H9 (cell line): Measurements from ENCODE around the gene HTR7. TPM values are rescaled to one million over a fixed set of nuclear protein-coding genes. Genes with fewer than 3 reads are reported as not detected.

Experiments used
- DNase-seq: peaks from one replicate; pipeline ENCODE4 v3.0.0-alpha.2; 2017
- H2AFZ ChIP-seq: one replicate; pipeline ENCODE4 v1.6.1; 2013; ENCODE audit warnings: mild to moderate bottlenecking, low read length, control low read depth, moderate library complexity
- H2AK5ac ChIP-seq: 2 replicates; pipeline ENCODE4 v1.6.1; 2013; ENCODE audit warnings: low read length, control low read depth, mixed read lengths; ENCODE audit not compliant: insufficient read length
- H2BK120ac ChIP-seq: one replicate; pipeline ENCODE4 v1.6.1; 2013; ENCODE audit warnings: low read depth, mild to moderate bottlenecking, low read length, control low read depth, inconsistent platforms; ENCODE audit not compliant: poor library complexity, severe bottlenecking
- H2BK12ac ChIP-seq: 2 replicates; pipeline ENCODE4 v1.6.1; 2013; ENCODE audit warnings: low read length, control low read depth, mixed read lengths, low read depth; ENCODE audit not compliant: insufficient read length
- H2BK15ac ChIP-seq: 2 replicates; pipeline ENCODE4 v1.6.1; 2013; ENCODE audit warnings: low read depth, low read length, control low read depth
- H2BK20ac ChIP-seq: one replicate; pipeline ENCODE4 v1.6.1; 2013; ENCODE audit warnings: low read depth, mild to moderate bottlenecking, low read length, control low read depth, inconsistent platforms; ENCODE audit not compliant: poor library complexity, severe bottlenecking
- H2BK5ac ChIP-seq: 2 replicates; pipeline ENCODE4 v1.6.1; 2013; ENCODE audit warnings: low read length, control low read depth, mixed read lengths; ENCODE audit not compliant: insufficient read length
- H3K14ac ChIP-seq: 2 replicates; pipeline ENCODE4 v1.6.1; 2013; ENCODE audit warnings: low read length, control low read depth; ENCODE audit not compliant: insufficient read depth
- H3K18ac ChIP-seq: 2 replicates; pipeline ENCODE4 v1.6.1; 2013; ENCODE audit warnings: low read depth, mild to moderate bottlenecking, mixed read lengths, low read length, control low read depth; ENCODE audit not compliant: insufficient read length
- H3K23ac ChIP-seq: 2 replicates; pipeline ENCODE4 v1.6.1; 2013; ENCODE audit warnings: low read length, control low read depth, mixed read lengths, low read depth; ENCODE audit not compliant: insufficient read length
- H3K23me2 ChIP-seq: 2 replicates; pipeline ENCODE4 v1.6.1; 2013; ENCODE audit warnings: low read depth, mild to moderate bottlenecking, mixed read lengths, low read length, control low read depth; ENCODE audit not compliant: insufficient read length, poor library complexity, severe bottlenecking
- H3K27ac ChIP-seq: 2 replicates; pipeline ENCODE4 v1.5.1; 2013; ENCODE audit warnings: low read length, control low read depth, mixed read lengths, low read depth; ENCODE audit not compliant: insufficient read length
- H3K27me3 ChIP-seq: 2 replicates; pipeline ENCODE4 v1.6.1; 2013; ENCODE audit warnings: low read length, control low read depth, inconsistent platforms; ENCODE audit not compliant: insufficient read depth
- H3K4ac ChIP-seq: 2 replicates; pipeline ENCODE4 v1.6.1; 2013; ENCODE audit warnings: low read depth, mild to moderate bottlenecking, control low read depth, inconsistent platforms, low read length, moderate library complexity
- H3K4me1 ChIP-seq: 2 replicates; pipeline ENCODE4 v1.6.1; 2013; ENCODE audit warnings: low read length, control low read depth, inconsistent platforms; ENCODE audit not compliant: insufficient read depth
- H3K4me2 ChIP-seq: 2 replicates; pipeline ENCODE4 v1.6.1; 2013; ENCODE audit warnings: low read length, control low read depth, mixed read lengths; ENCODE audit not compliant: insufficient read length, insufficient read depth
- H3K56ac ChIP-seq: 2 replicates; pipeline ENCODE4 v1.6.1; 2013; ENCODE audit warnings: low read depth, mild to moderate bottlenecking, mixed read lengths, low read length, control low read depth; ENCODE audit not compliant: insufficient read length
- H3K79me1 ChIP-seq: 2 replicates; pipeline ENCODE4 v1.6.1; 2013; ENCODE audit warnings: low read depth, mild to moderate bottlenecking, moderate library complexity, low read length, control low read depth, inconsistent platforms; ENCODE audit not compliant: insufficient read depth, poor library complexity, severe bottlenecking
- H3K79me2 ChIP-seq: 2 replicates; pipeline ENCODE4 v1.6.1; 2013; ENCODE audit warnings: low read length, control low read depth, inconsistent platforms; ENCODE audit not compliant: insufficient read depth
- H3K9ac ChIP-seq: 2 replicates; pipeline ENCODE4 v1.6.1; 2013; ENCODE audit warnings: low read length, control low read depth, mixed read lengths; ENCODE audit not compliant: insufficient read length; ENCODE audit errors: extremely low read depth
- H3K9me3 ChIP-seq: one replicate; pipeline ENCODE4 v1.6.1; 2013; ENCODE audit warnings: low read depth, low read length, inconsistent platforms; ENCODE audit not compliant: control insufficient read depth
- H3T11ph ChIP-seq: one replicate; pipeline ENCODE4 v1.6.1; 2013; ENCODE audit warnings: mild to moderate bottlenecking, low read length, control low read depth, inconsistent platforms
- H4K20me1 ChIP-seq: one replicate; pipeline ENCODE4 v1.6.1; 2013; ENCODE audit not compliant: control insufficient read depth, insufficient read length, insufficient read depth
- H4K5ac ChIP-seq: 2 replicates; pipeline ENCODE4 v1.6.1; 2013; ENCODE audit warnings: low read depth, mild to moderate bottlenecking, mixed read lengths, low read length, control low read depth; ENCODE audit not compliant: insufficient read length
- H4K8ac ChIP-seq: replicated peaks from 2 replicates; pipeline ENCODE4 v1.6.1; 2013; ENCODE audit warnings: low read length, control low read depth, mixed read lengths, low read depth; ENCODE audit not compliant: insufficient read length
- H4K91ac ChIP-seq: 2 replicates; pipeline ENCODE4 v1.6.1; 2013; ENCODE audit warnings: low read depth, mild to moderate bottlenecking, moderate library complexity, mixed read lengths, low read length, control low read depth; ENCODE audit not compliant: insufficient read length
- H3K27ac Mint-ChIP-seq, 3 experiments: 2 replicates in 2 of 3; 3 replicates in 1 of 3; pipeline ENCODE4 v1.8.0; 2020 to 2021; ENCODE audit warnings: mixed read lengths in 3 of 3, mild to moderate bottlenecking in 1 of 3, moderate library complexity in 1 of 3
- H3K27me3 Mint-ChIP-seq: 2 replicates; pipeline ENCODE4 v1.8.0; 2021; ENCODE audit warnings: low read depth, mild to moderate bottlenecking, moderate library complexity, mixed read lengths
- H3K36me3 Mint-ChIP-seq, 3 experiments: 2 replicates in 2 of 3; 3 replicates in 1 of 3; pipeline ENCODE4 v1.8.0; 2020 to 2021; ENCODE audit warnings: low read depth in 3 of 3, mixed read lengths in 3 of 3; ENCODE audit not compliant: insufficient read depth in 1 of 3
- H3K4me1 Mint-ChIP-seq, 2 experiments: 2 replicates each; pipeline ENCODE4 v1.8.0; 2020; ENCODE audit warnings: mixed read lengths in 2 of 2
- H3K4me3 Mint-ChIP-seq, 2 experiments: 2 replicates in 1 of 2; 3 replicates in 1 of 2; pipeline ENCODE4 v1.8.0; 2020 to 2021; ENCODE audit warnings: mild to moderate bottlenecking in 2 of 2, mixed read lengths in 2 of 2, moderate library complexity in 1 of 2
- H3K9me3 Mint-ChIP-seq, 2 experiments: 2 replicates in 1 of 2; 3 replicates in 1 of 2; pipeline ENCODE4 v1.8.0; 2020; ENCODE audit warnings: mild to moderate bottlenecking in 2 of 2, mixed read lengths in 2 of 2, moderate library complexity in 1 of 2
- WGBS: extraction: QIAGEN DNeasy Blood & Tissue Kit; methylation state at CpG from one replicate; pipeline ENCODE4 v1.1.7; 2013; ENCODE audit warnings: missing lambda C conversion rate, low lambda C conversion rate, mixed read lengths; ENCODE audit not compliant: insufficient read length; ENCODE audit errors: extremely low coverage; 5-methylcytosine and 5-hydroxymethylcytosine counted together
- total RNA-seq: library from RNA; stranded (reverse); gene quantifications from 2 replicates; pipeline ENCODE4 v1.2.1, GENCODE V29; 2021
- TF ChIP-seq, protein P1 (sequence below): fragments of 200-600 bp; sonication (generic); conservative IDR thresholded peaks from 3 replicates; pipeline ENCODE4 v1.8.0; 2021; ENCODE audit warnings: antibody characterized with exemption, mild to moderate bottlenecking

Gene HTR7
- total RNA-seq, 1 experiment from 2014 or later = 21.3 TPM

DNA sequence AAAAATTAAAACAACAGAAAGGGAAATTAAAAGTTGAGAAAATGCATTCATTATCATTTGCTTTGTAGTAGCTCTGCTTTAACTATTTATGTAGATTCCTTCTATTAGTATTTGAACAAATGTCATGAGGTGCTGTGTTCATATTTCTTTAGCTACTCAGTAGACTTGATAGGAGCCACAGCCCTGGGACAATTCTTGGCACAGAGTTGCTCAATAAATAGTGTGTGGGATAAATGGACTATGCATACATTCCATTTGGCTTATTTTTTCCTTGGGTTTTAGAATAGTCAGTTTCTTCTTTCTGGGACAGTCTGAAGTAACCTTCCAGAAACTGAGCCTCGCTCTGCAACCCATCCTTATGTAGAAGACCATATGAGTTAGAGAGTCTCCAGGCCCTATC is 27.3 kb upstream of the HTR7 start:
- H4K8ac ChIP-seq = no peak overlapping the region
- no peak overlapping the region for H3K9ac ChIP-seq
- H2BK15ac ChIP-seq = no peak overlapping the region
- no peak overlapping the region for H2BK120ac ChIP-seq
- no peak overlapping the region for H4K5ac ChIP-seq
- H4K20me1 ChIP-seq = no peaks in the 10 kb centered on the region
- no peaks in the 10 kb centered on the region for H3K9me3 ChIP-seq
- no peaks in the 10 kb centered on the region for H3K4me1 Mint-ChIP-seq
- H3K14ac ChIP-seq = no peak overlapping the region
- no peaks in the 10 kb centered on the region for H3K79me2 ChIP-seq
- no CpG with 5 or more reads among the region's 1 CpG for WGBS
- H3K36me3 Mint-ChIP-seq = peaks cover 10 to 71% (median 54%) of the 10 kb centered on the region in 3 experiments; a peak in 6 of 7 replicates
- H2BK5ac ChIP-seq = no peak overlapping the region
- H2AFZ ChIP-seq = no peak overlapping the region
- no peak overlapping the region for H3K27ac Mint-ChIP-seq
- no peak overlapping the region for H3K18ac ChIP-seq
- no peak overlapping the region for H4K91ac ChIP-seq
- H3K27ac ChIP-seq = no peak overlapping the region
- no peak overlapping the region for H3T11ph ChIP-seq
- H3K27me3 ChIP-seq = no peaks in the 10 kb centered on the region
- no peaks in the 10 kb centered on the region for H3K79me1 ChIP-seq
- no peak overlapping the region for H2BK20ac ChIP-seq
- H3K4me2 ChIP-seq = no peak overlapping the region
- H3K4me3 Mint-ChIP-seq = no peak overlapping the region
- H2BK12ac ChIP-seq = no peak overlapping the region
- DNase-seq = no peak
- H3K4me1 ChIP-seq = no peaks in the 10 kb centered on the region
- H2AK5ac ChIP-seq = no peak overlapping the region
- H3K23ac ChIP-seq = no peak overlapping the region
- H3K9me3 Mint-ChIP-seq = no peaks in the 10 kb centered on the region; a peak in 1 of 5 replicates
- no peak overlapping the region for H3K56ac ChIP-seq
- no peak overlapping the region for H3K4ac ChIP-seq
- TF ChIP-seq, protein P1, sequence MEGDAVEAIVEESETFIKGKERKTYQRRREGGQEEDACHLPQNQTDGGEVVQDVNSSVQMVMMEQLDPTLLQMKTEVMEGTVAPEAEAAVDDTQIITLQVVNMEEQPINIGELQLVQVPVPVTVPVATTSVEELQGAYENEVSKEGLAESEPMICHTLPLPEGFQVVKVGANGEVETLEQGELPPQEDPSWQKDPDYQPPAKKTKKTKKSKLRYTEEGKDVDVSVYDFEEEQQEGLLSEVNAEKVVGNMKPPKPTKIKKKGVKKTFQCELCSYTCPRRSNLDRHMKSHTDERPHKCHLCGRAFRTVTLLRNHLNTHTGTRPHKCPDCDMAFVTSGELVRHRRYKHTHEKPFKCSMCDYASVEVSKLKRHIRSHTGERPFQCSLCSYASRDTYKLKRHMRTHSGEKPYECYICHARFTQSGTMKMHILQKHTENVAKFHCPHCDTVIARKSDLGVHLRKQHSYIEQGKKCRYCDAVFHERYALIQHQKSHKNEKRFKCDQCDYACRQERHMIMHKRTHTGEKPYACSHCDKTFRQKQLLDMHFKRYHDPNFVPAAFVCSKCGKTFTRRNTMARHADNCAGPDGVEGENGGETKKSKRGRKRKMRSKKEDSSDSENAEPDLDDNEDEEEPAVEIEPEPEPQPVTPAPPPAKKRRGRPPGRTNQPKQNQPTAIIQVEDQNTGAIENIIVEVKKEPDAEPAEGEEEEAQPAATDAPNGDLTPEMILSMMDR = no peak
- H3K23me2 ChIP-seq = no peaks in the 10 kb centered on the region
- H3K27me3 Mint-ChIP-seq = no peaks in the 10 kb centered on the region
